GM10248 (cell line): ENCODE data around the gene SLC13A3.
A peak's percentile ranks its signal among the peaks of the same experiment; 100 is the strongest.

Experiments used
- CTCF ChIA-PET: fragments of 300-600 bp; sonication (Branson Sonifier 250); formaldehyde crosslinking; extraction: SDS; loops from one replicate; lab custom pipeline; 2021; ENCODE audit warnings: antibody characterized with exemption; lab: Yijun Ruan, JAX
- POLR2A ChIA-PET: fragments of 350-650 bp; sonication (Branson Sonifier 250); formaldehyde crosslinking; extraction: SDS; loops from one replicate; lab custom pipeline; 2020; ENCODE audit warnings: antibody characterized with exemption; lab: Yijun Ruan, JAX
- DNase-seq: peaks from one replicate; pipeline ENCODE4 v3.0.0; 2012; ENCODE audit errors: extremely low spot score
- TF ChIP-seq, protein P1 (sequence below): IDR thresholded peaks from 2 replicates; pipeline ENCODE4 v1.5.1; 2012; ENCODE audit warnings: mild to moderate bottlenecking, low read depth; ENCODE audit errors: extremely low read depth, missing control alignments, control extremely low read depth

SLC13A3 gene

DNA sequence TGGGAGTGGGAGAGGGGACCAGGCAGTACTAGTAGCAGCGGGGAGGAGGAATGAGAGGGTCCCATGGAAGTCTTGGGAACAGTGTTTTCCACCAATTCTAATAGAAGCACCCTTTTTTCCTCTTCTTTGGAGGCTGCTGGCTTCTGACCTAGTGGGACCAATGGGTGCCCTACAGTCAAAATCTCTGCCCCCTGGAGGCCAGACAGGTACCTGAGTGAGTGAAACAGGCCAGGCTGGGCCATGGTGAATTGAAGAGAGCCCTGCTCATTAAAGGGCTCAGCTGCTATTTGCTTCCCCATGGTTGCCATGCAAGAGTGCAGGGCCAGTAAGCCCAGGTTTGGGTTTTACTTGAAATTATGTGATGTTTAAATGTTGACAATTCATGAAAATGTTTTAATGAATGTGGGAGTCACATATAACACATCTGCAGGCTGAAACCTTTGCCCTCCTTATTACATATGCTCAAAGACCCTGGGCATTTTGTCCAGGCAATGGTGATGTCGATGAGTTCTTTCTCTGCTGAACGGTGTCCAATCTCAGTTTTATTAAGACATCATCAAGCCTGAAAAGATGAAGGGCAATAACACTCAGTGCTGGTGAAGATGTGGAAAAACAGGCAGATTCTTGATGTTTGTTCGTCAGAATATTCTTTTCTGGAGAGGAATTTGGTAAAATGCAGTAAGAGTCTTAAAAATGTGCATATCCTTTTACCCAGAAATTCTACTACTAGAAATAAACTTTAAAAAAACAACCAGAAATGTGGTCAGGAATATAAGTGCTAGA, 58.5 kb downstream of the SLC13A3 start:
- POLR2A ChIA-PET, result no interaction called here
- DNase-seq, result no peak
- TF ChIP-seq, protein P1, sequence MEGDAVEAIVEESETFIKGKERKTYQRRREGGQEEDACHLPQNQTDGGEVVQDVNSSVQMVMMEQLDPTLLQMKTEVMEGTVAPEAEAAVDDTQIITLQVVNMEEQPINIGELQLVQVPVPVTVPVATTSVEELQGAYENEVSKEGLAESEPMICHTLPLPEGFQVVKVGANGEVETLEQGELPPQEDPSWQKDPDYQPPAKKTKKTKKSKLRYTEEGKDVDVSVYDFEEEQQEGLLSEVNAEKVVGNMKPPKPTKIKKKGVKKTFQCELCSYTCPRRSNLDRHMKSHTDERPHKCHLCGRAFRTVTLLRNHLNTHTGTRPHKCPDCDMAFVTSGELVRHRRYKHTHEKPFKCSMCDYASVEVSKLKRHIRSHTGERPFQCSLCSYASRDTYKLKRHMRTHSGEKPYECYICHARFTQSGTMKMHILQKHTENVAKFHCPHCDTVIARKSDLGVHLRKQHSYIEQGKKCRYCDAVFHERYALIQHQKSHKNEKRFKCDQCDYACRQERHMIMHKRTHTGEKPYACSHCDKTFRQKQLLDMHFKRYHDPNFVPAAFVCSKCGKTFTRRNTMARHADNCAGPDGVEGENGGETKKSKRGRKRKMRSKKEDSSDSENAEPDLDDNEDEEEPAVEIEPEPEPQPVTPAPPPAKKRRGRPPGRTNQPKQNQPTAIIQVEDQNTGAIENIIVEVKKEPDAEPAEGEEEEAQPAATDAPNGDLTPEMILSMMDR, result peak; percentile 6
- CTCF ChIA-PET, result no interaction called here

GRCh38 chr20:46590443-46590842, 60.8 kb downstream of the SLC13A3 start:
- ChIA-PET CTCF (no interaction called here), POLR2A (no interaction called here)
- DNase-seq, result no peak
- TF ChIP-seq, protein P1, result no peak

GRCh38 chr20:46588532-46589511, 62.4 kb downstream of the SLC13A3 start:
- POLR2A ChIA-PET, result no interaction called here
- CTCF ChIA-PET, result interaction anchor here (2.1 kb wide), 1 partner anchor 27 kb away, joined by 9 read pairs; no protein-coding TSS in a partner anchor
- TF ChIP-seq, protein P1, result no peak
- DNase-seq, result peak; percentile 26

GRCh38 chr20:46587986-46588385, 63.3 kb downstream of the SLC13A3 start:
- TF ChIP-seq, protein P1, result no peak
- ChIA-PET POLR2A (no interaction called here), CTCF (interaction anchor here (1.7 to 2.1 kb wide), 2 partner anchors 26 to 31 kb away, joined by 4 to 9 read pairs; no protein-coding TSS in a partner anchor)
- DNase-seq, result no peak

DNA sequence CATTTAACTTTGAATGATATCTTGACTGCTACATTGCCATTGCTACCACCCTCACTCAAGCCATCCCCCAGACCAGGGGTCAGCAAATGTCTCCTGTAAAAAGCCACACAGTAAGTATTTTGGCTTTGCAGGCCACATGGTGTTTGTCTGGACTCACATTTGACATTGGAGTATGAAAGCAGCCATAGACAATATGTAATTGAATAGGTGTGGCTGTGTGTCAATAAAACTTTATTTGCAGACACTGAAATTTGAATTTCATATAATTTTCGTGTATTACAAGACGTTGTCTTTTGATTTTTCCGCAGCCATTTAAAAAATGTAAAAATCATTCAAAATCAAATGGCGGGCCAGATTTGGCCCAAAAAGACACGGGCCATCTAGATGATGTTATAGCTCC, 64.5 kb downstream of the SLC13A3 start:
- CTCF ChIA-PET, result interaction anchor here (0.9 to 1.7 kb wide), 3 partner anchors 22 to 30 kb away, joined by 3 to 7 read pairs (median 4); no protein-coding TSS in a partner anchor
- TF ChIP-seq, protein P1, result no peak
- no peak for DNase-seq
- POLR2A ChIA-PET, result no interaction called here

DNA sequence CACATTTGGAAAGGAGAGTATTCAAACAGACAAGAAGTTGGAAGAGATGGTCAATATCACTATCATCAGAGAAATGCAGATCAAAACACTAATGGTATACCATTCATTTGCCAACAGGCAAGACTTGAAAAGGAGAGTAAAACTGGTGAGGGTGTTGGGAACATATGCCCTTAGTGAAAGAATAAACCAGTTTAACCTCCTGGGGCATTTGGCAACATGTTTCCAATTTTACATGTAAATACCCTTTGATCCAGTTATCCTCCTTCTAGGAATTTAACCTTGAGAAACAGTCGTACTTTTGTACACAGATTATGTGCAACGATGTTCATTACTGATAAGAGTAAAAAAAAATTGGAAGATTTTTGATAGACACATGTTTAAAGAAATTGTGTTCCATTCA, 66.8 kb downstream of the SLC13A3 start:
- ChIA-PET POLR2A (no interaction called here), CTCF (interaction anchor here (4.9 kb wide), 1 partner anchor 22 kb away, joined by 18 read pairs; no protein-coding TSS in a partner anchor)
- DNase-seq, result no peak
- TF ChIP-seq, protein P1, result no peak
